Measurements from ENCODE around the gene PSRC1. TPM values are rescaled to one million over a fixed set of nuclear protein-coding genes. Genes with fewer than 3 reads are reported as not detected.

PSRC1 gene
- total and polyA plus RNA-seq, 7 donors: 2.3 to 13.6 (median 6.9) TPM

DNA sequence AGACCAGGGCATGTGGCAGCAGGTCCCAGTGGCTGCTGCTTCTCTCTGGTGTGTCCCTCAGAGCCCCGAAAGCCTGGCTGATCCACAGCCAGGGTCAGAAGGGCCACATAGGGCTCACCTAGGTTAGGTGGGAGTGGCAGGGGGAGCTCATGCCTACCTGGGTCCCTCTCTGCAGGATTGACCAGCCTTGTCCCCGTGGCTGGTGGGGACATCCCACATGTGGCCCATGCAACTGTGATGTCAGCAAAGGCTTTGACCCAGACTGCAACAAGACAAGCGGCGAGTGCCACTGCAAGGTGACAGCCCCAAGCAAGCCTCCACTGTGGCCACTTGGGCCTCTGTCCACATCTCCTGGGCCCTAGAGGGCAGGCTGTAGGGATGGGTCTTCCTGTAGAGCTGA, 17.9 kb downstream of the PSRC1 start:
- Histone ChIP-seq H3K9me3 (no peaks in the 10 kb centered on the region), H3K36me3 (peaks cover 0 to 38% (median 0%) of the 10 kb centered on the region in 4 donors), H3K27me3 (no peaks in the 10 kb centered on the region), H3K4me1 (peaks cover 0 to 9% (median 2%) of the 10 kb centered on the region in 4 donors), H3K4me3 (no peak overlapping the region), H3K27ac (no peak overlapping the region)
- TF ChIP-seq POLR2A (IDR thresholded peaks at IDR 0.05) (no peak), EP300 (IDR thresholded peaks at IDR 0.05) (no peak), POLR2AphosphoS5 (IDR thresholded peaks at IDR 0.05) (no peak)
- TF ChIP-seq, protein P1, sequence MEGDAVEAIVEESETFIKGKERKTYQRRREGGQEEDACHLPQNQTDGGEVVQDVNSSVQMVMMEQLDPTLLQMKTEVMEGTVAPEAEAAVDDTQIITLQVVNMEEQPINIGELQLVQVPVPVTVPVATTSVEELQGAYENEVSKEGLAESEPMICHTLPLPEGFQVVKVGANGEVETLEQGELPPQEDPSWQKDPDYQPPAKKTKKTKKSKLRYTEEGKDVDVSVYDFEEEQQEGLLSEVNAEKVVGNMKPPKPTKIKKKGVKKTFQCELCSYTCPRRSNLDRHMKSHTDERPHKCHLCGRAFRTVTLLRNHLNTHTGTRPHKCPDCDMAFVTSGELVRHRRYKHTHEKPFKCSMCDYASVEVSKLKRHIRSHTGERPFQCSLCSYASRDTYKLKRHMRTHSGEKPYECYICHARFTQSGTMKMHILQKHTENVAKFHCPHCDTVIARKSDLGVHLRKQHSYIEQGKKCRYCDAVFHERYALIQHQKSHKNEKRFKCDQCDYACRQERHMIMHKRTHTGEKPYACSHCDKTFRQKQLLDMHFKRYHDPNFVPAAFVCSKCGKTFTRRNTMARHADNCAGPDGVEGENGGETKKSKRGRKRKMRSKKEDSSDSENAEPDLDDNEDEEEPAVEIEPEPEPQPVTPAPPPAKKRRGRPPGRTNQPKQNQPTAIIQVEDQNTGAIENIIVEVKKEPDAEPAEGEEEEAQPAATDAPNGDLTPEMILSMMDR (IDR thresholded peaks at IDR 0.05): no peak
- intact Hi-C loops (cut with DNase I): no loop called here
- DNase-seq: no peak
- 90 to 95% methylated on average over 4 of the region's 4 CpGs for WGBS, 2 donors

DNA sequence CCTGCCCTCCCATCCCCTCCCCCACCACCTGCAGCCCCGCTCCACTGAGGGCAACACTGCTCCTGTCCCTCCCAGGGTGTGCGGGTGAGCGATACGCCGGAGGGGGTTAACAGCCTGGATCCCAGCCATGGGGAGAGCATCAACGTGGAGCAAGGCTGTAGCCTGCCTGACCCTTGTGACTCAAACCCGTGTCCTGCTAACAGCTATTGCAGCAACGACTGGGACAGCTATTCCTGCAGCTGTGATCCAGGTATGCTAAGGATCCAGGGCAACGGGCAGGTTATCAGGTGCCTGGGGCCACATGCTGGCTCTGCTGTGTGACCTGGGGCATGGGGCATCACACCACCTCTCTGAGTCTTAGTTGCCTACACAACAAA, 18.6 kb downstream of the PSRC1 start:
- H3K9me3 ChIP-seq: no peaks in the 10 kb centered on the region
- TF ChIP-seq, protein P1 (IDR thresholded peaks at IDR 0.05): no peak
- TF ChIP-seq POLR2AphosphoS5 (IDR thresholded peaks at IDR 0.05) (no peak), POLR2A (IDR thresholded peaks at IDR 0.05) (no peak), EP300 (IDR thresholded peaks at IDR 0.05) (no peak)
- intact Hi-C loops (cut with DNase I): no loop called here
- no peak overlapping the region for H3K4me3 ChIP-seq
- 74 to 87% methylated on average over 9 of the region's 9 CpGs for whole genome bisulfite sequencing, 2 donors
- no peaks in the 10 kb centered on the region for H3K27me3 ChIP-seq
- H3K27ac ChIP-seq: no peak overlapping the region
- no peak for DNase-seq
- H3K4me1 ChIP-seq: peaks cover 0 to 9% (median 2%) of the 10 kb centered on the region in 4 donors
- peaks cover 0 to 32% (median under 1%) of the 10 kb centered on the region in 4 donors for H3K36me3 ChIP-seq

DNA sequence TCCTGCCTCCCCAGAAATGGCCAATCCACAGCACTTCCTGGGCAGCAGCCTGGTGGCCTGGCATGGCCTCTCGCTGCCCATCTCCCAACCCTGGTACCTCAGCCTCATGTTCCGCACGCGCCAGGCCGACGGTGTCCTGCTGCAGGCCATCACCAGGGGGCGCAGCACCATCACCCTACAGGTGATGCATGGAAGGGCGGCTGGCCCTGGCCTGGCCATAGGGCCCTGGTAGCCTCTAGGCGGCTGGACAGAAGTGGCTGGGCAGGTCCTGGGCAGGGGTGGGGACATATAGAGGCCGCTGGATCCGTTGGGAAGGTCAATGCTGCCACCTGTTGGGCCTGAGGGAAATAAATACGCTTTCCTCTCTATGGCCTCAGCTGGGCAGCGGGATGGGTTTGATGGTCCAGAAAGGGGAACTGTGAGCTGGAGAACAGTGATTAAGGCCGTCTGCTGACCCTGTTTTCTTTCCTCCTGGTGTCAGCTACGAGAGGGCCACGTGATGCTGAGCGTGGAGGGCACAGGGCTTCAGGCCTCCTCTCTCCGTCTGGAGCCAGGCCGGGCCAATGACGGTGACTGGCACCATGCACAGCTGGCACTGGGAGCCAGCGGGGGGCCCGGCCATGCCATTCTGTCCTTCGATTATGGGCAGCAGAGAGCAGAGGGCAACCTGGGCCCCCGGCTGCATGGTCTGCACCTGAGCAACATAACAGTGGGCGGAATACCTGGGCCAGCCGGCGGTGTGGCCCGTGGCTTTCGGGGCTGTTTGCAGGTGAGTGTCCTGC, 19.2 kb downstream of the PSRC1 start:
- DNase-seq: peak; percentile 88
- Histone ChIP-seq H3K4me1 (peaks cover 0 to 9% (median 2%) of the 10 kb centered on the region in 4 donors), H3K4me3 (no peak overlapping the region), H3K27me3 (no peaks in the 10 kb centered on the region), H3K27ac (peak overlapping the region in 1 of 4 donors; percentile 20), H3K9me3 (no peaks in the 10 kb centered on the region), H3K36me3 (peaks cover 0 to 35% (median 3%) of the 10 kb centered on the region in 4 donors)
- intact Hi-C loops (cut with DNase I): loop anchor here (1.0 kb wide), 1 partner anchor 136 kb away; no protein-coding TSS in a partner anchor
- no peak for TF ChIP-seq POLR2A (IDR thresholded peaks at IDR 0.05)
- no peak for TF ChIP-seq EP300 (IDR thresholded peaks at IDR 0.05)
- TF ChIP-seq POLR2AphosphoS5 (IDR thresholded peaks at IDR 0.05): peak in 2 of 4 donors; percentile 9 to 14
- TF ChIP-seq, protein P1 (IDR thresholded peaks at IDR 0.05): peak; percentile 97 to 100 (median 98)
- 56 to 57% methylated on average over 29 of the region's 29 CpGs for WGBS, 2 donors

DNA sequence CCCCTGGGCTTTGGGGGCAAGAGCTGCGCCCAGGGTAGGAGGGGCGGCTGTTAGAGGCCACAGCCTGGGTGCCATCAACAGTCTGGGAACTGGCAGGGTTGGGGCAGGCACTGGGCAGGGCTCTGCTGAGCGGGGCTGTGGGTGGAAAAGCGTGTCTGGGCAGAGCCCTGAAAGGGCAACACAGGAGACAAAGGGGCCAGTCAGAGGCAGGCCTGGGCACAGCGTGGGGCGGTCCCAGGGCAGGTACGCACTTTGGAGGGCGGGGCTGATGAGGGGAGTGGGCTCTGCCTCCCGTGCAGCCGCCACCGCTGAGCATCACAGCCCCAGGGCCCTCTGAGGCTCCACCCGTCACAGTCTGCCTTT, 19.7 kb downstream of the PSRC1 start:
- WGBS, 2 donors: 74 to 77% methylated on average over 12 of the region's 12 CpGs
- Histone ChIP-seq H3K4me3 (no peak overlapping the region), H3K9me3 (no peaks in the 10 kb centered on the region), H3K27me3 (no peaks in the 10 kb centered on the region), H3K36me3 (peaks cover 0 to 38% (median 4%) of the 10 kb centered on the region in 4 donors), H3K27ac (peak overlapping the region in 1 of 4 donors; percentile 20), H3K4me1 (peaks cover 0 to 9% (median 2%) of the 10 kb centered on the region in 4 donors)
- intact Hi-C loops (cut with DNase I): loop anchor here (1.0 kb wide), 1 partner anchor 136 kb away; no protein-coding TSS in a partner anchor
- no peak for DNase-seq
- TF ChIP-seq POLR2AphosphoS5 (IDR thresholded peaks at IDR 0.05) (no peak), POLR2A (IDR thresholded peaks at IDR 0.05) (no peak), EP300 (IDR thresholded peaks at IDR 0.05) (no peak)
- TF ChIP-seq, protein P1 (IDR thresholded peaks at IDR 0.05): no peak

All from sigmoid colon (tissue), 7 donors.